Endodermal cell (in vitro differentiated cells): ENCODE measurements around the gene PANK1. TPM values are rescaled to one million over a fixed set of nuclear protein-coding genes. Genes with fewer than 3 reads are reported as not detected.

ENCODE experiments used
- DNase-seq: peaks from one replicate; pipeline ENCODE4 v3.0.0-alpha.2; 2017
- H3K27ac ChIP-seq: 2 replicates; pipeline ENCODE4 v1.5.1; 2013; ENCODE audit warnings: mild to moderate bottlenecking, low read depth, low read length, moderate library complexity
- H3K27me3 ChIP-seq: 2 replicates; pipeline ENCODE4 v1.6.1; 2013; ENCODE audit warnings: mild to moderate bottlenecking, low read length, moderate library complexity; ENCODE audit not compliant: insufficient read depth, control insufficient read depth, poor library complexity, severe bottlenecking
- H3K36me3 ChIP-seq: 2 replicates; pipeline ENCODE4 v1.7.0; 2013; ENCODE audit warnings: mild to moderate bottlenecking, low read length, moderate library complexity; ENCODE audit not compliant: control insufficient read depth, insufficient read depth
- H3K4me1 ChIP-seq: one replicate; pipeline ENCODE4 v1.7.0; 2013; ENCODE audit warnings: low read length; ENCODE audit not compliant: control insufficient read depth, insufficient read depth
- H3K4me3 ChIP-seq: 2 replicates; pipeline ENCODE4 v1.5.1; 2013; ENCODE audit warnings: mild to moderate bottlenecking, low read length, moderate library complexity
- H3K9ac ChIP-seq: 2 replicates; pipeline ENCODE4 v1.6.1; 2013; ENCODE audit warnings: mild to moderate bottlenecking, low read length, moderate library complexity; ENCODE audit not compliant: poor library complexity, severe bottlenecking; ENCODE audit errors: extremely low read depth
- H3K9me3 ChIP-seq: 2 replicates; pipeline ENCODE4 v1.6.1; 2013; ENCODE audit warnings: mild to moderate bottlenecking, low read length, moderate library complexity; ENCODE audit not compliant: control insufficient read depth
- H3K27ac Mint-ChIP-seq: 2 replicates; pipeline ENCODE4 v1.8.0; 2020; ENCODE audit warnings: mixed read lengths
- H3K27me3 Mint-ChIP-seq: 2 replicates; pipeline ENCODE4 v1.8.0; 2021; ENCODE audit warnings: mild to moderate bottlenecking, mixed read lengths; ENCODE audit not compliant: insufficient read depth
- H3K36me3 Mint-ChIP-seq: 2 replicates; pipeline ENCODE4 v1.8.0; 2020; ENCODE audit warnings: low read depth, mixed read lengths
- H3K4me1 Mint-ChIP-seq: 2 replicates; pipeline ENCODE4 v1.8.0; 2020; ENCODE audit warnings: mixed read lengths
- H3K4me3 Mint-ChIP-seq: 2 replicates; pipeline ENCODE4 v1.8.0; 2020; ENCODE audit warnings: mild to moderate bottlenecking, moderate library complexity, mixed read lengths
- H3K9me3 Mint-ChIP-seq: 2 replicates; pipeline ENCODE4 v1.8.0; 2020; ENCODE audit warnings: mild to moderate bottlenecking, mixed read lengths
- CTCF ChIP-seq: fragments of 200-600 bp; sonication (generic); conservative IDR thresholded peaks from 2 replicates; pipeline ENCODE4 v1.5.0; 2021; ENCODE audit warnings: antibody characterized with exemption, mild to moderate bottlenecking
- WGBS, 2 experiments: methylation state at CpG; one replicate each; pipeline versions ENCODE4 v1.1.5 to v1.1.7; 2013; ENCODE audit warnings: missing lambda C conversion rate in 2 of 2, mixed read lengths in 1 of 2; ENCODE audit not compliant: insufficient coverage in 1 of 2, insufficient read length in 1 of 2; 5-methylcytosine and 5-hydroxymethylcytosine counted together
- total RNA-seq, 2 donors: library from RNA; stranded (reverse); fragmentation: NEBNext Ultra II Directional in 1 of 2; extraction: Animal tissue kit (Norgen Biotek cat#: 25700) in 1 of 2; gene quantifications; 2 replicates in 1 of 2; 3 replicates in 1 of 2; pipeline ENCODE4 v1.2.1, GENCODE V29; 2021

PANK1 gene
- total RNA-seq, 2 donors from 2014 or later: 23.4 to 28.8 TPM

- no peak for DNase-seq
- 94 to 100% methylated on average over 4 of the region's 5 CpGs for WGBS, 2 experiments
- Histone ChIP-seq H3K9ac (no peak overlapping the region), H3K9me3 (no peaks in the 10 kb centered on the region), H3K27ac (no peak overlapping the region), H3K4me1 (no peaks in the 10 kb centered on the region), H3K27me3 (no peaks in the 10 kb centered on the region), H3K36me3 (peaks cover 35% of the 10 kb centered on the region), H3K4me3 (no peak overlapping the region)
- no peak for TF ChIP-seq CTCF
- H3K4me1 Mint-ChIP-seq: no peaks in the 10 kb centered on the region
- no peaks in the 10 kb centered on the region for H3K9me3 Mint-ChIP-seq
- no peak overlapping the region for H3K27ac Mint-ChIP-seq
- no peaks in the 10 kb centered on the region for H3K27me3 Mint-ChIP-seq
- H3K4me3 Mint-ChIP-seq: no peak overlapping the region
- H3K36me3 Mint-ChIP-seq: peaks cover 59% of the 10 kb centered on the region
Observed at GRCh38 chr10:89589101-89589720, 55.8 kb downstream of the PANK1 start.

GRCh38 chr10:89588671-89589070 lies 56.4 kb downstream of the PANK1 start:
- Histone ChIP-seq H3K27me3 (no peaks in the 10 kb centered on the region), H3K27ac (no peak overlapping the region), H3K9me3 (no peaks in the 10 kb centered on the region), H3K9ac (no peak overlapping the region), H3K36me3 (peaks cover 36% of the 10 kb centered on the region), H3K4me1 (no peaks in the 10 kb centered on the region), H3K4me3 (no peak overlapping the region)
- peaks cover 58% of the 10 kb centered on the region for H3K36me3 Mint-ChIP-seq
- H3K27me3 Mint-ChIP-seq: no peaks in the 10 kb centered on the region
- H3K9me3 Mint-ChIP-seq: no peaks in the 10 kb centered on the region
- no peak for DNase-seq
- peaks cover 2% of the 10 kb centered on the region for H3K4me1 Mint-ChIP-seq
- H3K4me3 Mint-ChIP-seq: no peak overlapping the region
- 97% methylated on average over 3 of the region's 3 CpGs; no CpG with 5 or more reads in 1 of the 2 experiments for WGBS, 2 experiments
- TF ChIP-seq CTCF: no peak
- H3K27ac Mint-ChIP-seq: no peak overlapping the region

GRCh38 chr10:89582022-89582421 lies 63.0 kb downstream of the PANK1 start:
- H3K9me3 ChIP-seq: no peaks in the 10 kb centered on the region
- no peaks in the 10 kb centered on the region for H3K27me3 ChIP-seq
- no peak overlapping the region for H3K27ac ChIP-seq
- Mint-ChIP-seq H3K27ac (no peak overlapping the region), H3K27me3 (no peaks in the 10 kb centered on the region), H3K9me3 (no peaks in the 10 kb centered on the region), H3K4me1 (peaks cover 5% of the 10 kb centered on the region), H3K36me3 (peaks cover 46% of the 10 kb centered on the region), H3K4me3 (no peak overlapping the region)
- H3K4me3 ChIP-seq: no peak overlapping the region
- peaks cover 21% of the 10 kb centered on the region for H3K36me3 ChIP-seq
- no peak overlapping the region for H3K9ac ChIP-seq
- WGBS, 2 experiments: 80 to 94% methylated on average over 1 of the region's 1 CpG
- no peak for TF ChIP-seq CTCF
- no peak for DNase-seq
- no peaks in the 10 kb centered on the region for H3K4me1 ChIP-seq
